ENCODE results near the gene ADCY1.

The ADCY1 gene

DNA sequence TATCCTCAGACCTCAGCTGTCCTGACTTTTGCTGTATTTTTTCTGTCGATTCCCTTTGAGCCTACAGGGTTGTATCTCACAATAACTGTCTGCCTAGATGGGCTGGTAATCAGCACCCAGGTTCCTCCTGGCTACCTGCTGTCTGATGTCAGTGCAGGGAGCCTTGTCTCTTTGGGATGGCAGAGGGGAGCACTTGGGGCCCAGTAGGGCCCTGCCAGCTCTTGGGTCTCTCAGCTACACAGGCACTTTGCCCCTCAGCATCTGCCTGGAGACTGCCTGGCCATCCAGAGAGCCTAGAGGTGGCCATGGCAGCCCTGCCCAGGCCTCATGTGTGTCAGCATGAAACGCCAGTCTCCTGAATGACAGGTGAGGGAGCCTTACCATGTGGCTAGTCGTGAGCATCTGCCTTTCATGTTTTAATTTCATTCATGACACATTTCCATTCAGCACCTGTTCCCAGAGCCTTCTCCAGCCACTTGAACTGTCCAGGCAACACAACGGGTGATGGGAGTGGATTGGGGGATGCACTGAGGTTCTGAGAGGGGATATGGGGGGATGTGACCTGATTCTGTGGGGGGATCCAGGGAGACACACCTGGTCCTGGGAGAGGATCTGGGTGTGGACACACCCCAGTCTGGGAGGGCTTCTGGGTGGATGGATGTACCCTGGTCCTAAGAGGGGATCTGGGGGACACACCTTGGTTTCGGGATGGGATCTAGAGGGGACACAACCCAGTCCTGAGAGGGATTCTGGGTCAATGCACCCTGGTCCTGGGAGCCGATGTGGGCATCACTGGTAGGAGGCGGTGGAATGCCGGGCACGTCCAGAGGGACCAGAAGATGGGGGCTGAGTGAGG is 21.9 kb downstream of the ADCY1 start:
- no peaks in the 10 kb centered on the region for H3K4me1 ChIP-seq (ENCODE audit: low read length)
- no peak overlapping the region for H3K9ac ChIP-seq (ENCODE audit: low read length)
- H3K36me3 ChIP-seq (replicated peaks; ENCODE audit: low read depth, low read length): no peaks in the 10 kb centered on the region
- H3K79me2 ChIP-seq (ENCODE audit: low read length): no peaks in the 10 kb centered on the region
- no peaks in the 10 kb centered on the region for H3K27me3 ChIP-seq (ENCODE audit: low read depth, low read length)
- H2AFZ ChIP-seq (ENCODE audit: low read depth, low read length): no peak overlapping the region
- TF ChIP-seq, protein P1, sequence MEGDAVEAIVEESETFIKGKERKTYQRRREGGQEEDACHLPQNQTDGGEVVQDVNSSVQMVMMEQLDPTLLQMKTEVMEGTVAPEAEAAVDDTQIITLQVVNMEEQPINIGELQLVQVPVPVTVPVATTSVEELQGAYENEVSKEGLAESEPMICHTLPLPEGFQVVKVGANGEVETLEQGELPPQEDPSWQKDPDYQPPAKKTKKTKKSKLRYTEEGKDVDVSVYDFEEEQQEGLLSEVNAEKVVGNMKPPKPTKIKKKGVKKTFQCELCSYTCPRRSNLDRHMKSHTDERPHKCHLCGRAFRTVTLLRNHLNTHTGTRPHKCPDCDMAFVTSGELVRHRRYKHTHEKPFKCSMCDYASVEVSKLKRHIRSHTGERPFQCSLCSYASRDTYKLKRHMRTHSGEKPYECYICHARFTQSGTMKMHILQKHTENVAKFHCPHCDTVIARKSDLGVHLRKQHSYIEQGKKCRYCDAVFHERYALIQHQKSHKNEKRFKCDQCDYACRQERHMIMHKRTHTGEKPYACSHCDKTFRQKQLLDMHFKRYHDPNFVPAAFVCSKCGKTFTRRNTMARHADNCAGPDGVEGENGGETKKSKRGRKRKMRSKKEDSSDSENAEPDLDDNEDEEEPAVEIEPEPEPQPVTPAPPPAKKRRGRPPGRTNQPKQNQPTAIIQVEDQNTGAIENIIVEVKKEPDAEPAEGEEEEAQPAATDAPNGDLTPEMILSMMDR (IDR thresholded peaks at IDR 0.05; ENCODE audit: low read depth, low read length): no peak
- H3K4me3 ChIP-seq (ENCODE audit: low read length): no peak overlapping the region
- no peaks in the 10 kb centered on the region for H4K20me1 ChIP-seq (ENCODE audit: insufficient read depth, low read length)
- H3K4me2 ChIP-seq (ENCODE audit: low read length): no peak overlapping the region
- no peak overlapping the region for H3K27ac ChIP-seq (ENCODE audit: low read length)
- no peaks in the 10 kb centered on the region for H3K9me3 ChIP-seq (ENCODE audit: insufficient read depth, low read length)

DNA sequence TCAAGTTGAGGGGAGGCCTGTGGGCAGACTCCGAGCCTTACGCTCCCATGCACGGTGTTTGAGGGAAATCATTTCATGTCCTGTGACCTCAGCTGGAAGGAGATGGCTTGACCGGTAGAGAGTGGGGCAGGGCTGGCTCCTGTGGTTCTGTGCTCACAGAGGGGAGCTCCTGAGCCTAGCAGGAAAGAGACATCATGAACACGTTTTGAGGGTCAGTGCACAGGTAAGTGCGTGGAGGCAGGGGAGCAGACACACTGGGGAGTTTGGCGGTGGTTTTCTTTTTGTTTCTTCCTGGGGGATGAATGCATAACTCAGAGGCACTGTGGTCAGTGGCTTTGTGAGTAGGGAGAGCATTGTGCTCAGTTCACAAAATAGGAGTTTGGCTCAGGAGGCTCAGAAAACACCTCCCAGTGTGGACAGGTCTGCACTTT is 22.5 kb downstream of the ADCY1 start:
- Histone ChIP-seq H3K4me1 (ENCODE audit: low read length) (no peaks in the 10 kb centered on the region), H4K20me1 (ENCODE audit: insufficient read depth, low read length) (no peaks in the 10 kb centered on the region), H3K36me3 (replicated peaks; ENCODE audit: low read depth, low read length) (no peaks in the 10 kb centered on the region), H3K27ac (ENCODE audit: low read length) (no peak overlapping the region), H2AFZ (ENCODE audit: low read depth, low read length) (no peak overlapping the region), H3K27me3 (ENCODE audit: low read depth, low read length) (no peaks in the 10 kb centered on the region), H3K4me3 (ENCODE audit: low read length) (no peak overlapping the region), H3K9ac (ENCODE audit: low read length) (no peak overlapping the region), H3K4me2 (ENCODE audit: low read length) (no peak overlapping the region), H3K9me3 (ENCODE audit: insufficient read depth, low read length) (no peaks in the 10 kb centered on the region), H3K79me2 (ENCODE audit: low read length) (no peaks in the 10 kb centered on the region)
- TF ChIP-seq, protein P1 (IDR thresholded peaks at IDR 0.05; ENCODE audit: low read depth, low read length): no peak
- TF ChIP-seq EZH2phosphoT487 (IDR thresholded peaks at IDR 0.05; ENCODE audit: low read depth): no peak

GRCh38 chr7:45597286-45597984 is 23.3 kb downstream of the ADCY1 start:
- no peaks in the 10 kb centered on the region for H3K9me3 ChIP-seq (ENCODE audit: insufficient read depth, low read length)
- H3K27ac ChIP-seq (ENCODE audit: low read length): no peak overlapping the region
- H3K4me3 ChIP-seq (ENCODE audit: low read length): no peak overlapping the region
- TF ChIP-seq EZH2phosphoT487 (IDR thresholded peaks at IDR 0.05; ENCODE audit: low read depth): no peak
- H3K9ac ChIP-seq (ENCODE audit: low read length): no peak overlapping the region
- H2AFZ ChIP-seq (ENCODE audit: low read depth, low read length): no peak overlapping the region
- no peaks in the 10 kb centered on the region for H4K20me1 ChIP-seq (ENCODE audit: insufficient read depth, low read length)
- H3K79me2 ChIP-seq (ENCODE audit: low read length): no peaks in the 10 kb centered on the region
- H3K4me1 ChIP-seq (ENCODE audit: low read length): no peaks in the 10 kb centered on the region
- H3K4me2 ChIP-seq (ENCODE audit: low read length): no peak overlapping the region
- no peaks in the 10 kb centered on the region for H3K27me3 ChIP-seq (ENCODE audit: low read depth, low read length)
- no peaks in the 10 kb centered on the region for H3K36me3 ChIP-seq (replicated peaks; ENCODE audit: low read depth, low read length)

DNA sequence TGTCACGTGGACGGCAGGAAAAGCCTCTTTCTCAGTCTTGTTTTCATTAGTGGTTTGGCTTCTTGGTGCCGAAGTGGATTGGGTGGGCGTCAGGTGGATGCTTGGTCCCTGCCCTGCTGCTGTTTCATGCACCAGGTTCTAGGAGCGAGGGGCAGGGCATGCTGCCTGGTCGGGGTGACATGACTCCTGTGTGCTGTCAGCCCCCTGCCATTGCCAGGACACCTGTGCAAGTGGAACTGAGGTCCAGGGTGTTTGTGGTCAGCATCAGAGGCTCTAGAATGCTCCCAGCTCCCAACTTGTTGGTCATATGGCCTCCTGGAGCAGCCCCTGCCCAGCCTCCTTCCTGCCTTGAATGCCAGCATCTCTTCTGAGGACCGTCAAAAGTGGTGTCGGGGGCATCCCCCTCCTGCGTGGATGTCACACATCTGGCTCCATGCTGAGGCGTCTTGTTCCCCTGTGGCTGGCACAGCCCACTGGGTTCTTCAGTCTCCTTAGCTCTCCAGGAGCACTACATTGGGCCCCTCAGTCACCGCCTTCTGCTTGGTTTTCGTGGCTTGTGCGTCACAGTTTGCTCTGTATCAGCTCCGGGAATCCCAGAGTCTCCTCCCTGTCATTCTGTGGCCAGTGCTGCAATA is 24.8 kb downstream of the ADCY1 start:
- Histone ChIP-seq H3K79me2 (ENCODE audit: low read length) (no peaks in the 10 kb centered on the region), H3K4me1 (ENCODE audit: low read length) (no peaks in the 10 kb centered on the region), H3K4me2 (ENCODE audit: low read length) (no peak overlapping the region), H3K36me3 (replicated peaks; ENCODE audit: low read depth, low read length) (no peaks in the 10 kb centered on the region), H3K9ac (ENCODE audit: low read length) (no peak overlapping the region), H3K27ac (ENCODE audit: low read length) (no peak overlapping the region), H4K20me1 (ENCODE audit: insufficient read depth, low read length) (no peaks in the 10 kb centered on the region), H3K9me3 (ENCODE audit: insufficient read depth, low read length) (no peaks in the 10 kb centered on the region), H2AFZ (ENCODE audit: low read depth, low read length) (no peak overlapping the region), H3K27me3 (ENCODE audit: low read depth, low read length) (no peaks in the 10 kb centered on the region), H3K4me3 (ENCODE audit: low read length) (no peak overlapping the region)
- TF ChIP-seq, protein P1 (IDR thresholded peaks at IDR 0.05; ENCODE audit: low read depth, low read length): no peak
- TF ChIP-seq EZH2phosphoT487 (IDR thresholded peaks at IDR 0.05; ENCODE audit: low read depth): no peak

Measured in OCI-LY3 (cell line).